ENCODE data around the gene ASIC3.

GRCh38 chr7:151005566-151005965 is 42.8 kb upstream of the ASIC3 start:
- TF ChIP-seq CTCF (IDR thresholded peaks at IDR 0.05) (no peak), POLR2A (IDR thresholded peaks at IDR 0.05) (no peak)
